B cell (primary cell): Measurements from ENCODE around the gene CNTN4.

Experiments
- EZH2 ChIP-seq: IDR thresholded peaks from 2 replicates; pipeline ENCODE4 v1.6.1; 2012; ENCODE audit warnings: borderline replicate concordance, low read depth, mild to moderate bottlenecking, moderate library complexity, low read length; ENCODE audit not compliant: insufficient read depth, poor library complexity, severe bottlenecking
- TF ChIP-seq, protein P1 (sequence below): fragments of 200-600 bp; IDR thresholded peaks from one replicate; pipeline ENCODE4 v1.8.0; 2022; ENCODE audit warnings: antibody characterized with exemption, mild to moderate bottlenecking

DNA sequence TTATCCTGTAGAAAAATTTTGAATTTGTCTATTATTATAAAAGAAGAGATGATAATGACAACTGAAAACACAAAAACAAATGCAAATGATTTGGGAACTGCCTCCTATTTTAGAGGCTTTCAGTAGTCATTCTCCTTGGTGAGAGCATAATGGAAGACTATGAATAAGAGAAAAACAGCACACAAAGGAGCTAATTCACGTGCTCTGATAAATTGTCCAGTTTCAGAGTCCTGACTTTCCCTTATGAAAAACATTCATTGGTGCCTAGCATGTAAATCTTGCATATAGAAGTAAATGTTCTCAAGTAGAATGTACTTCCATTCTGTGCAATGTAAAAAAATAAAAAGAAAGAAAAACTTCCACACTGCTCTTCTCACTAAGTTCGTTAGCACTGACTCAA is 805.4 kb downstream of the CNTN4 start:
- TF ChIP-seq, protein P1, sequence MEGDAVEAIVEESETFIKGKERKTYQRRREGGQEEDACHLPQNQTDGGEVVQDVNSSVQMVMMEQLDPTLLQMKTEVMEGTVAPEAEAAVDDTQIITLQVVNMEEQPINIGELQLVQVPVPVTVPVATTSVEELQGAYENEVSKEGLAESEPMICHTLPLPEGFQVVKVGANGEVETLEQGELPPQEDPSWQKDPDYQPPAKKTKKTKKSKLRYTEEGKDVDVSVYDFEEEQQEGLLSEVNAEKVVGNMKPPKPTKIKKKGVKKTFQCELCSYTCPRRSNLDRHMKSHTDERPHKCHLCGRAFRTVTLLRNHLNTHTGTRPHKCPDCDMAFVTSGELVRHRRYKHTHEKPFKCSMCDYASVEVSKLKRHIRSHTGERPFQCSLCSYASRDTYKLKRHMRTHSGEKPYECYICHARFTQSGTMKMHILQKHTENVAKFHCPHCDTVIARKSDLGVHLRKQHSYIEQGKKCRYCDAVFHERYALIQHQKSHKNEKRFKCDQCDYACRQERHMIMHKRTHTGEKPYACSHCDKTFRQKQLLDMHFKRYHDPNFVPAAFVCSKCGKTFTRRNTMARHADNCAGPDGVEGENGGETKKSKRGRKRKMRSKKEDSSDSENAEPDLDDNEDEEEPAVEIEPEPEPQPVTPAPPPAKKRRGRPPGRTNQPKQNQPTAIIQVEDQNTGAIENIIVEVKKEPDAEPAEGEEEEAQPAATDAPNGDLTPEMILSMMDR, result no peak
- TF ChIP-seq EZH2, result no peak
